HepG2 (cell line): ENCODE results near the gene MRPL51. TPM values are rescaled to one million over a fixed set of nuclear protein-coding genes. Genes with fewer than 3 reads are reported as not detected.

Experiments used
- ATAC-seq: fragments of 200-7000 bp; cut with Tn5 transposase; 3 replicates; pipeline ENCODE4 v1.9.1; 2020; ENCODE audit warnings: mild to moderate bottlenecking, moderate library complexity
- BruUV-seq: library from RNA; stranded (reverse); fragments of 400-500 nt; replicated peaks from 2 replicates; lab custom pipeline; 2021; lab: Mats Ljungman, UMichigan
- CTCF ChIA-PET: fragments of 300-600 bp; formaldehyde crosslinking; extraction: SDS; loops from one replicate; lab custom pipeline; 2021; ENCODE audit warnings: low total read pairs, inconsistent platforms, low intra/inter-chr PET ratio; lab: Yijun Ruan, JAX
- POLR2A ChIA-PET: fragments of 350-600 bp; sonication (Branson Sonifier 250); formaldehyde crosslinking; loops from one replicate; lab custom pipeline; 2020; ENCODE audit warnings: antibody characterized with exemption, inconsistent platforms; lab: Yijun Ruan, JAX
- DNase-seq: peaks from one replicate; pipeline ENCODE4 v3.0.0-alpha.2; 2015; ENCODE audit warnings: low spot score
- FAIRE-seq: peaks from 3 replicates; lab custom pipeline; 2011; peaks lifted over from hg19 to GRCh38; lab: Jason Lieb, UNC
- H2AFZ ChIP-seq: one replicate; pipeline ENCODE4 v1.6.1; 2011; ENCODE audit warnings: low read length, inconsistent platforms
- H3K27ac ChIP-seq: fragments of 300-600 bp; 3 replicates; pipeline ENCODE4 v1.8.0; 2011; ENCODE audit warnings: mixed run types, mild to moderate bottlenecking, mixed read lengths, low read length, inconsistent platforms; ENCODE audit not compliant: insufficient read depth; ENCODE audit errors: extremely low read length
- H3K27me3 ChIP-seq, 2 experiments: fragments of 200-600 bp in 1 of 2; 2 replicates in 1 of 2; 3 replicates in 1 of 2; pipeline versions ENCODE4 v1.6.0 to v1.8.0; 2011; ENCODE audit warnings: low read length in 2 of 2, mild to moderate bottlenecking in 2 of 2, moderate library complexity in 2 of 2, inconsistent platforms in 1 of 2; ENCODE audit not compliant: insufficient read depth in 2 of 2, control insufficient read depth in 1 of 2
- H3K36me3 ChIP-seq, 2 experiments: fragments of 200-600 bp in 1 of 2; replicated peaks in 1 of 2; 2 replicates in 1 of 2; 3 replicates in 1 of 2; pipeline versions ENCODE4 v1.5.1 to v1.8.0; 2011; ENCODE audit warnings: low read length in 2 of 2, inconsistent platforms in 1 of 2; ENCODE audit not compliant: insufficient read depth in 2 of 2, control insufficient read depth in 1 of 2
- H3K4me1 ChIP-seq: 2 replicates; pipeline ENCODE4 v1.5.1; 2012; ENCODE audit warnings: low read length, inconsistent platforms; ENCODE audit not compliant: insufficient read depth
- H3K4me2 ChIP-seq: 2 replicates; pipeline ENCODE4 v1.6.0; 2011; ENCODE audit warnings: low read depth, low read length, inconsistent platforms
- H3K4me3 ChIP-seq, 3 experiments: fragments of 200-600 bp in 1 of 3; sonication (generic), shearing (Covaris generic) in 1 of 3; replicated peaks in 1 of 3; 2 replicates each; pipeline ENCODE4 v1.5.1; 2011 to 2016; ENCODE audit warnings: low read length in 3 of 3, inconsistent platforms in 2 of 3, low read depth in 2 of 3, mild to moderate bottlenecking in 2 of 3, control low read depth in 1 of 3, mixed read lengths in 1 of 3; ENCODE audit not compliant: insufficient read depth in 1 of 3
- H3K79me2 ChIP-seq: one replicate; pipeline ENCODE4 v1.6.1; 2011; ENCODE audit warnings: low read length, inconsistent platforms; ENCODE audit not compliant: insufficient read depth
- H3K9ac ChIP-seq: 2 replicates; pipeline ENCODE4 v1.6.0; 2011; ENCODE audit warnings: mild to moderate bottlenecking, low read depth, low read length, inconsistent platforms; ENCODE audit not compliant: insufficient read depth
- H3K9me3 ChIP-seq: 2 replicates; pipeline ENCODE4 v1.5.1; 2012; ENCODE audit warnings: mild to moderate bottlenecking, low read length
- H4K20me1 ChIP-seq: 2 replicates; pipeline ENCODE4 v1.6.0; 2011; ENCODE audit warnings: inconsistent platforms, mild to moderate bottlenecking, low read length, moderate library complexity; ENCODE audit not compliant: insufficient read depth
- GLMP ChIP-seq: sonication (generic); formaldehyde crosslinking; IDR thresholded peaks from 2 replicates; pipeline ENCODE4 v1.9.0; 2021; ENCODE audit warnings: missing genetic modification reagents, mild to moderate bottlenecking, borderline replicate concordance
- MYC ChIP-seq: sonication (generic); formaldehyde crosslinking; IDR thresholded peaks from 2 replicates; pipeline ENCODE4 v1.9.0; 2021; ENCODE audit warnings: missing genetic modification reagents, borderline replicate concordance
- NR1H2 ChIP-seq: sonication (generic); formaldehyde crosslinking; IDR thresholded peaks from 2 replicates; pipeline ENCODE4 v1.8.1; 2022; ENCODE audit warnings: low read depth, missing genetic modification reagents, borderline replicate concordance
- SKIL ChIP-seq: sonication (generic); formaldehyde crosslinking; IDR thresholded peaks from 2 replicates; pipeline ENCODE4 v1.8.0; 2022; ENCODE audit warnings: missing genetic modification reagents, mild to moderate bottlenecking, moderate library complexity, borderline replicate concordance
- TCF7L2 ChIP-seq: IDR thresholded peaks from 2 replicates; pipeline ENCODE4 v1.6.1; 2011; ENCODE audit warnings: mild to moderate bottlenecking, low read depth, low read length, moderate library complexity
- WGBS: methylation state at CpG from one replicate; pipeline ENCODE4 v1.1.6; 2017; ENCODE audit warnings: low lambda C conversion rate; 5-methylcytosine and 5-hydroxymethylcytosine counted together
- in situ Hi-C: cut with HindIII; loops from 2 replicates; pipeline ENCODE4 v1.10.0; 2017; ENCODE audit warnings: low pct_unique_long_range_greater_than_20kb; ENCODE audit not compliant: extremely low pct_ligation_motif_present
- intact Hi-C: fragments of 100-400 bp; cut with micrococcal nuclease; formaldehyde crosslinking; loops from one replicate; pipeline ENCODE4 v1.10.0; 2022; ENCODE audit not compliant: unreplicated experiment
- polyA plus RNA-seq, 8 experiments: library from polyadenylated mRNA; depleted of rRNA in 3 of 8; stranded (reverse) in 7 of 8; unstranded in 1 of 8; fragments of >200 nt; fragmentation: Illumina TruSeq in 4 of 8; extraction: Trizol in 4 of 8; gene quantifications; 2 replicates each; pipeline versions ENCODE4 v1.2.1 to v1.2.3, GENCODE V29; 2011 to 2016; ENCODE audit warnings: low read depth in 4 of 8, missing spikeins in 1 of 8, mixed read lengths in 1 of 8; ENCODE audit not compliant: insufficient read depth in 1 of 8
- total RNA-seq, 5 experiments: library from RNA; depleted of rRNA; stranded (reverse); fragments of >200 nt; fragmentation: Illumina TruSeq; extraction: Trizol; gene quantifications; 2 replicates each; pipeline ENCODE4 v1.2.3, GENCODE V29; 2016; ENCODE audit warnings: low read depth in 1 of 5

Gene MRPL51
- total and polyA plus RNA-seq, 2 of the 13 experiments (the other 11 are each of a cell fraction or from before 2014, with no cell fraction given), result 64.8 to 278 TPM

GRCh38 chr12:6523708-6524107 lies 30.6 kb upstream of the MRPL51 start:
- Histone ChIP-seq H3K4me3 (no peak overlapping the region), H3K4me1 (no peaks in the 10 kb centered on the region), H2AFZ (no peak overlapping the region), H3K4me2 (no peak overlapping the region), H3K9me3 (no peaks in the 10 kb centered on the region), H3K9ac (no peak overlapping the region), H4K20me1 (no peaks in the 10 kb centered on the region), H3K36me3 (peaks cover 58 to 94% of the 10 kb centered on the region in 2 experiments), H3K27ac (no peak overlapping the region), H3K27me3 (no peaks in the 10 kb centered on the region), H3K79me2 (no peaks in the 10 kb centered on the region)
- ATAC-seq (no peak), FAIRE-seq (no peak), DNase-seq (no peak)
- ChIA-PET CTCF (no interaction called here), POLR2A (no interaction called here)
- in situ Hi-C loops (no loop called here), intact Hi-C loops (no loop called here)
- 100% methylated on average over 3 of the region's 3 CpGs for WGBS
- TF ChIP-seq MYC (CRISPR knock-in tag) (no peak), TCF7L2 (no peak), GLMP (no peak), SKIL (CRISPR knock-in tag) (no peak), NR1H2 (CRISPR knock-in tag) (no peak)
- no TSS peak for BruUV-seq
